ENCODE results near the gene ARHGEF12.

- no peak for TF ChIP-seq POLR2A (IDR thresholded peaks at IDR 0.05)
- TF ChIP-seq CTCF (IDR thresholded peaks at IDR 0.05), result no peak
Measured at GRCh38 chr11:120522021-120522420, 185.8 kb downstream of the ARHGEF12 start.
